Measurements from ENCODE around the gene ZNF576.
"Not testable (repeated sequence)": the region's sequence is repeated elsewhere in the genome, so short reads cannot be mapped to it uniquely, and the experiment has no call there.

The ZNF576 gene

GRCh38 chr19:43619262-43620060 is 23.1 kb downstream of the ZNF576 start, which contains the start of gene ZNF428:
Gene ZNF428, minus strand, starts transcription at chr19:43619629. Its CDS starts 5,325 bp downstream, at chr19:43614304.
- DNase-seq: peak; percentile 84 to 98 (median 94)
- intact Hi-C loops (cut with DNase I): no loop called here

- DNase-seq: peak in 9 of 42 donors; percentile 89 to 96 (median 93)
These were observed 23.9 kb downstream of the ZNF576 start for GRCh38 chr19:43620061-43621001.

GRCh38 chr19:43622070-43622469 is 25.7 kb downstream of the ZNF576 start:
- intact Hi-C loops (cut with DNase I): no loop called here
- no peak for DNase-seq

More at GRCh38 chr19:43620061-43621001, 23.9 kb downstream of the ZNF576 start:
- intact Hi-C loops (cut with DNase I): no loop called here

GRCh38 chr19:43622956-43623355 is 26.6 kb downstream of the ZNF576 start:
- no peak for DNase-seq
- intact Hi-C loops (cut with DNase I): no loop called here

GRCh38 chr19:43623889-43624670 is 27.7 kb downstream of the ZNF576 start:
- DNase-seq: no peak
- intact Hi-C loops (cut with DNase I): no loop called here

GRCh38 chr19:43624933-43625332 is 28.5 kb downstream of the ZNF576 start:
- intact Hi-C loops (cut with DNase I): no loop called here
- DNase-seq: peak in 14 of 42 donors; percentile 14 to 71 (median 36)

GRCh38 chr19:43625918-43626579 is 29.7 kb downstream of the ZNF576 start:
- peak in 13 of 42 donors; percentile 24 to 70 (median 48) for DNase-seq
- intact Hi-C loops (cut with DNase I): no loop called here

- no peak for DNase-seq
- intact Hi-C loops (cut with DNase I): no loop called here
These were observed 30.4 kb downstream of the ZNF576 start for GRCh38 chr19:43626838-43627237.

GRCh38 chr19:43628646-43629326 is 32.4 kb downstream of the ZNF576 start:
- intact Hi-C loops (cut with DNase I): no loop called here
- peak in 13 of 42 donors; percentile 26 to 69 (median 45) for DNase-seq

GRCh38 chr19:43631491-43631890 is 35.1 kb downstream of the ZNF576 start:
- DNase-seq: no peak
- intact Hi-C loops (cut with DNase I): no loop called here

- DNase-seq: no peak
- intact Hi-C loops (cut with DNase I): no loop called here
These were observed 37.1 kb downstream of the ZNF576 start for GRCh38 chr19:43633520-43633919.

GRCh38 chr19:43634068-43634467 is 37.7 kb downstream of the ZNF576 start:
- intact Hi-C loops (cut with DNase I): no loop called here
- no peak for DNase-seq

GRCh38 chr19:43634506-43634871 is 38.1 kb downstream of the ZNF576 start:
- peak in 35 of 42 donors; percentile 30 to 82 (median 54) for DNase-seq
- intact Hi-C loops (cut with DNase I): no loop called here

GRCh38 chr19:43634872-43635560 is 38.6 kb downstream of the ZNF576 start:
- intact Hi-C loops (cut with DNase I): no loop called here
- DNase-seq: peak; percentile 54 to 90 (median 76)

- DNase-seq: peak in 1 of 42 donors; percentile 43
- intact Hi-C loops (cut with DNase I): not testable (repeated sequence)
These were observed 39.2 kb downstream of the ZNF576 start for GRCh38 chr19:43635561-43635940.

GRCh38 chr19:43636121-43636683 is 39.8 kb downstream of the ZNF576 start:
- intact Hi-C loops (cut with DNase I): no loop called here
- DNase-seq: peak; percentile 33 to 87 (median 69)
